Iris pigment epithelial cell (primary cell): ENCODE measurements around the gene ARPC5L.

Experiments
- DNase-seq: peaks from one replicate; pipeline ENCODE4 v3.0.0-alpha.2; 2011; ENCODE audit warnings: low read depth

Gene ARPC5L

GRCh38 chr9:124894035-124894740, 32.3 kb downstream of the ARPC5L start:
- DNase-seq = no peak

GRCh38 chr9:124894741-124895170, 32.8 kb downstream of the ARPC5L start:
- DNase-seq = peak; percentile 65

GRCh38 chr9:124897570-124898460, 35.9 kb downstream of the ARPC5L start:
- peak; percentile 22 for DNase-seq

DNA sequence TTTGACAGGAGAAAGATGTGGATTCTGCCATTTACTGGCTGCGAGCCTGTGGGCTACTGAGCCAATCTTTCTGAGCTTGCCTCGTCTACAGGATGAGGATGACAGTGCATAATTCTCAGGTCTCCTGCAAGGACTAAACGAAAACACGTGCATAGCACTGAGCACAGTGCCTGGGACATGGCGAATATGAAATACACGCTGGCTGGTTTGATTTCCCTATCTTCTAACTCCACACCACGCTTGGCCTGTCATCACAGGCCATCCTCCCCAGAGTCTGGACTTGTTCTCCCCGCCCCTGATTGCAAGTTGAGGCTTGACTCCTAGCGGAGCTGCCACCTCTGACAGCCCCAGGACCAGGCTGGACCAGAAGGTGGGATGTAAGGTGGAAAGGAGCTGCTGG, 37.9 kb downstream of the ARPC5L start:
- no peak for DNase-seq

DNA sequence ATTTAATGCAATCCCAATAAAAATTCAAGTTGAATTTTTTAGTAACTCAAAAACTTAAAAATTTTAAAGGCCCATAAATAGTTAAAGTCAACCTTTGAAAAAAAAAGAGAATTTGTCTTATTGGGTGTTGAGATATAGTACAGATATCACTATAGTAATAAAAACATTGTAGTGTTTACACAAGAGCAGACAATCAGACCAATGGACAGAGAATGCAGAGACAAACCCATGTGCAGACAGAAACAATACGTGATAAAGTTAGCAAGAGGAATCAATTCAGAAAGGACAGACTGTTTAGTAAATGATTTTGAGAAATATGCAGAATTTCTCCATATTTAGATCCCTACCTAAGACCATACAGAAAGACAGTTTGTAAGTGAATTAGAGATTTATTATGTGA, 45.0 kb downstream of the ARPC5L start:
- DNase-seq = no peak

DNA sequence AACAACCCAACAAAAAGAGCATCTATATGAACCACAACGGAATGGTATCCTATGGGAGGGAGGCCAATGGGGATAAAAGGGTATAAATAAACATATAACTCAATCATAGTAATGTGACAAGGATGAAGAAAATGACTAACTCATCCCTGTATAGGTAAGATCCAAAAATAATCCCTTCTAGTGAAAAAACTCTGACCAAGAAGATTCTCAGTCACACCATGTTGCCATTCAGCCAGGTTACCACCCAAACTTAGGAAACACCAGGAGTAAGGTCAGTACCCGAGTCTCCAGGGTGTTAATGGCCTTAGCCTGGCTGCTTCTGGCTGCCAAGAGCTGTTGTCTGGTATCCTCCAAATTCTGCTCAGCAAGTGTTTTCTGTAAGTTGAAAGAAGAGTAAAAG, 46.2 kb downstream of the ARPC5L start:
- no peak for DNase-seq

GRCh38 chr9:124911766-124912165, 49.8 kb downstream of the ARPC5L start:
- DNase-seq = no peak

- DNase-seq = no peak
Observed at GRCh38 chr9:124913378-124913777, 51.4 kb downstream of the ARPC5L start.

GRCh38 chr9:124914753-124915405, 52.9 kb downstream of the ARPC5L start:
- DNase-seq = no peak

DNA sequence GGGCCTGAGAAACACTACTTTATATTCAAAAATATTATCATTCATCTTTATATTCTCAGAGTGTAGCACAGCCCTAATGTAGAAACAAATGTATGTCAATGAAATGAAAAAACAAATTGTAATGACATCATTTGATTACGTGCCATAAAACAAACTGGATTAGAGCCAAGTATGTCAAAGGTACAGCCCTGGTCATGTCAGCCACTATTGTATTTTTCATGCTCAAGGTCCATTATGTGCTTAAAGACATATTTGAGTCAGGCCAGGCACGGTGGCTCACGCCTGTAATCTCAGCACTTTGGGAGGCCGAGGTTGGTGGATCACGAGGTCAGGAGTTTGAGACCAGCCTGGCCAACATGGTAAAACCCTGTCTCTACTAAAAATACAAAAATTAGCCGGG, 58.5 kb downstream of the ARPC5L start:
- DNase-seq = peak; percentile 28
